Muscle of leg (tissue), 11 donors: Measurements from ENCODE around the gene CX3CL1. TPM values are rescaled to one million over a fixed set of nuclear protein-coding genes. Genes with fewer than 3 reads are reported as not detected.
"Not testable (repeated sequence)": the region's sequence is repeated elsewhere in the genome, so short reads cannot be mapped to it uniquely, and the experiment has no call there.

Source experiments
- DNase-seq: peaks from one replicate; pipeline ENCODE4 v3.0.0; 2013
- H3K27ac ChIP-seq: one replicate; pipeline ENCODE4 v1.5.1; 2013; ENCODE audit warnings: mild to moderate bottlenecking, low read length, control low read depth
- H3K27me3 ChIP-seq: one replicate; pipeline ENCODE4 v1.6.1; 2013; ENCODE audit warnings: low read length; ENCODE audit not compliant: control insufficient read depth, insufficient read depth
- H3K36me3 ChIP-seq: one replicate; pipeline ENCODE4 v1.6.1; 2013; ENCODE audit warnings: low read length; ENCODE audit not compliant: control insufficient read depth, insufficient read depth
- H3K4me1 ChIP-seq: one replicate; pipeline ENCODE4 v1.6.1; 2013; ENCODE audit warnings: low read length; ENCODE audit not compliant: control insufficient read depth, insufficient read depth
- H3K4me3 ChIP-seq: one replicate; pipeline ENCODE4 v1.5.1; 2013; ENCODE audit warnings: low read length, control low read depth
- H3K9me3 ChIP-seq: replicated peaks from 2 replicates; pipeline ENCODE4 v1.6.1; 2013; ENCODE audit warnings: low read depth, low read length; ENCODE audit not compliant: control insufficient read depth
- WGBS: methylation state at CpG from one replicate; pipeline ENCODE4 v1.1.5; 2013; ENCODE audit warnings: missing lambda C conversion rate; ENCODE audit not compliant: insufficient coverage; 5-methylcytosine and 5-hydroxymethylcytosine counted together
- polyA plus RNA-seq, 8 donors: library from polyadenylated mRNA; unstranded; fragments of 120-200 nt; gene quantifications; one replicate each; pipeline versions ENCODE4 v1.2.1 to v1.2.3, GENCODE V29; 2013; ENCODE audit warnings: inconsistent platforms in 1 of 8, low replicate concordance in 1 of 8; ENCODE audit not compliant: insufficient read length in 8 of 8, insufficient read depth in 1 of 8
- total RNA-seq: library from RNA; stranded (reverse); fragments of 120-200 nt; gene quantifications from one replicate; pipeline ENCODE4 v1.2.4, GENCODE V29; 2013

CX3CL1 gene
- total and polyA plus RNA-seq, 9 donors: 2.5 to 7.0 (median 4.8) TPM

GRCh38 chr16:57389087-57389468, 16.8 kb downstream of the CX3CL1 start:
- H3K27ac ChIP-seq: no peak overlapping the region
- DNase-seq: no peak
- H3K27me3 ChIP-seq: no peaks in the 10 kb centered on the region
- 85% methylated on average over 3 of the region's 3 CpGs for WGBS
- no peak overlapping the region for H3K4me3 ChIP-seq
- no peaks in the 10 kb centered on the region for H3K9me3 ChIP-seq
- H3K36me3 ChIP-seq: no peaks in the 10 kb centered on the region
- peaks cover 18% of the 10 kb centered on the region for H3K4me1 ChIP-seq

- 47% methylated on average over 2 of the region's 5 CpGs for WGBS
These were observed 18.5 kb downstream of the CX3CL1 start for GRCh38 chr16:57390636-57391295.

GRCh38 chr16:57391300-57391699, 19.0 kb downstream of the CX3CL1 start:
- Histone ChIP-seq H3K27me3 (no peaks in the 10 kb centered on the region), H3K36me3 (no peaks in the 10 kb centered on the region), H3K9me3 (peaks cover 5% of the 10 kb centered on the region), H3K27ac (no peak overlapping the region), H3K4me1 (peaks cover 10% of the 10 kb centered on the region), H3K4me3 (no peak overlapping the region)
- 40% methylated on average over 2 of the region's 4 CpGs for WGBS
- DNase-seq: no peak

More at GRCh38 chr16:57390636-57391295, 18.5 kb downstream of the CX3CL1 start:
- DNase-seq: peak; percentile 65
- no peaks in the 10 kb centered on the region for H3K36me3 ChIP-seq
- H3K27me3 ChIP-seq: no peaks in the 10 kb centered on the region
- H3K4me3 ChIP-seq: no peak overlapping the region
- H3K4me1 ChIP-seq: peaks cover 12% of the 10 kb centered on the region
- peaks cover 5% of the 10 kb centered on the region for H3K9me3 ChIP-seq
- H3K27ac ChIP-seq: no peak overlapping the region

DNA sequence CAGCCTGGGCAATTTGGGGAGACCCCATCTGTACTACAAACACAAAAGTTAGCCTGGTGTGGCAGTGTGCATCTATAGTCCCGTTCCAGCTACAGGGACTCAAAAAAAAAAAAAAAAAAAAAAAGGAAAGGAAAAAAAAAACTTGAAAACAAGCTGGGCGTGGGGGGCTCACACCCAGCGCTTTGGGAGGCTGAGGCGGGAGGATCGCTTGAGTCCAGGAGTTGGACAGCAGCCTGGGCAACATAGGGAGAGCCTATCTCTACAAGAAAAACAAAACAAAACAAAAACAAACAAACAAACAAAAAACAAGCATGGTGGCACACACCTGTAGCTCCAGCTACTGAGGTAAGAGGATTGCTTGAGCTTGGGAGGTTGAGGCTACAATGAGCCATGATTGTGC, 19.4 kb downstream of the CX3CL1 start:
- Histone ChIP-seq H3K9me3 (peaks cover 5% of the 10 kb centered on the region), H3K4me3 (no peak overlapping the region), H3K4me1 (peaks cover 5% of the 10 kb centered on the region), H3K36me3 (no peaks in the 10 kb centered on the region), H3K27ac (no peak overlapping the region), H3K27me3 (no peaks in the 10 kb centered on the region)
- no CpG with 5 or more reads among the region's 5 CpGs for WGBS
- DNase-seq: no peak

GRCh38 chr16:57392694-57393093, 20.4 kb downstream of the CX3CL1 start:
- Histone ChIP-seq H3K4me1 (peaks cover 2% of the 10 kb centered on the region), H3K36me3 (no peaks in the 10 kb centered on the region), H3K27me3 (no peaks in the 10 kb centered on the region), H3K27ac (no peak overlapping the region), H3K4me3 (no peak overlapping the region), H3K9me3 (peaks cover 5% of the 10 kb centered on the region)
- DNase-seq: no peak
- 100% methylated on average over 1 of the region's 1 CpG for WGBS

DNA sequence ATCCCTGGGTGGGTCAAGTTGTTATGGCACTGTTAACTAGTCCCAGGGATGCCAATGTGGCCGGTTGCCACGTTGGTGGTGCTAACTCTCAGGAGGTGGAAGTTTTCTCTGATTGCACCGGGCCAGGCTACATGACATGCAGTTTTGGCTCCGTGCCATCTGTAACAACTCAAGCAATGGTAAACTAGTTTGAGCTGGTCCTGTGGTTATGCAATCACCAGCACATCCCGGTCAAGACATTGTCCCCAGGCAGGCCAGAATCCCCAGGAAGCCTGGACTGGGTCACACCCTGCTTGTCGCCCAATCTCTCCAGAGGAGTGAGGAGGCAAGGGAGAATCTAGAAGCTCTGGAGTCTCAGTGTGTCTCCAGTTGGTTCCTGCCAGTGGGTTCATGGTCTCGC, 22.2 kb downstream of the CX3CL1 start:
- DNase-seq: no peak
- Histone ChIP-seq H3K27ac (no peak overlapping the region), H3K4me3 (no peak overlapping the region), H3K9me3 (peaks cover 5% of the 10 kb centered on the region), H3K36me3 (no peaks in the 10 kb centered on the region), H3K27me3 (no peaks in the 10 kb centered on the region), H3K4me1 (peaks cover 2% of the 10 kb centered on the region)
- 72% methylated on average over 7 of the region's 7 CpGs for WGBS

- WGBS: 100% methylated on average over 1 of the region's 5 CpGs
- no peaks in the 10 kb centered on the region for H3K36me3 ChIP-seq
- H3K27ac ChIP-seq: no peak overlapping the region
- H3K4me1 ChIP-seq: peaks cover 2% of the 10 kb centered on the region
- H3K4me3 ChIP-seq: no peak overlapping the region
- no peaks in the 10 kb centered on the region for H3K27me3 ChIP-seq
- H3K9me3 ChIP-seq: peaks cover 5% of the 10 kb centered on the region
- DNase-seq: no peak
These were observed 22.7 kb downstream of the CX3CL1 start for GRCh38 chr16:57395026-57395425.

DNA sequence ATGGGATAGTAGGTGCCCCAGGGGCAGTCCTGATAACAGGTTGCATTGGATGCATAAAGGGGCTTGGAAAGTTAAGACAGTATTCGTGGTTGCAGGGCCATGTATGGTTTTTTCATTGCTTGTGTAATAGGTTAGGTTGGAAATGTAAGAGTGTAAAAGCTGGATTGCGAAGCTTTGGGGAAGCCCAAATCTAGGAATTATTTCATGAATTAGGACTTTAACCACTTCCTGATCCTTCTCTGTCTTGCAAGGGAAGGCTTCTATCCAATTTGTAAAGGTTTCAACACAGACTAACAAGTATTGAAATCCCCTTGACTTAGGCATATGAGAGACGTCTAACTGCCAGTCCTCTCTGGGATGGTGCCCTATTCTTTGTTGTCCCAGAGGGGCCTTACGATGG, 24.5 kb downstream of the CX3CL1 start:
- H3K27ac ChIP-seq: no peak overlapping the region
- H3K36me3 ChIP-seq: no peaks in the 10 kb centered on the region
- H3K4me1 ChIP-seq: no peaks in the 10 kb centered on the region
- no peaks in the 10 kb centered on the region for H3K27me3 ChIP-seq
- WGBS: 72% methylated on average over 3 of the region's 4 CpGs
- no peak for DNase-seq
- H3K4me3 ChIP-seq: no peak overlapping the region
- peaks cover 5% of the 10 kb centered on the region for H3K9me3 ChIP-seq

DNA sequence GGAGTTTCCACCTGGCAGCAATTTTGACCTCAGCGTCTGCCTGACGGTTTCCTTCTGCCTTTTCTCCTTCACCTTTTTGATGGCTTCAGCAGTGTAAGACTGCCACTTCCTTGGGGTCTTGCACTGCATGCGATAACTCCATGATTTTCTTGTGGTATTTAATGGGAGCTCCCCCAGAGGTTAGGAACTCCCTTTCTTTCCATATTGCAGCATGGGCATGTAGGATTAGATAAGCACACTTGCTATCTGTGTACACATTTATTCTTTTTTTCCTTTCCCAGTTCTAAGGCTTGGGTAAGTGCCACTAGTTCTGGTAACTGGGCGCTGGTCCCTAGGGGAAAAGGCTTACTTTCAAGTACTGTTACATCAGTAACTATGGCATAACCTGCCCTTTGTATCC, 25.2 kb downstream of the CX3CL1 start:
- not testable (repeated sequence) for H3K27ac ChIP-seq, H3K9me3 ChIP-seq, H3K27me3 ChIP-seq, H3K4me3 ChIP-seq, H3K4me1 ChIP-seq, DNase-seq, H3K36me3 ChIP-seq
- no CpG with 5 or more reads among the region's 4 CpGs for WGBS

DNA sequence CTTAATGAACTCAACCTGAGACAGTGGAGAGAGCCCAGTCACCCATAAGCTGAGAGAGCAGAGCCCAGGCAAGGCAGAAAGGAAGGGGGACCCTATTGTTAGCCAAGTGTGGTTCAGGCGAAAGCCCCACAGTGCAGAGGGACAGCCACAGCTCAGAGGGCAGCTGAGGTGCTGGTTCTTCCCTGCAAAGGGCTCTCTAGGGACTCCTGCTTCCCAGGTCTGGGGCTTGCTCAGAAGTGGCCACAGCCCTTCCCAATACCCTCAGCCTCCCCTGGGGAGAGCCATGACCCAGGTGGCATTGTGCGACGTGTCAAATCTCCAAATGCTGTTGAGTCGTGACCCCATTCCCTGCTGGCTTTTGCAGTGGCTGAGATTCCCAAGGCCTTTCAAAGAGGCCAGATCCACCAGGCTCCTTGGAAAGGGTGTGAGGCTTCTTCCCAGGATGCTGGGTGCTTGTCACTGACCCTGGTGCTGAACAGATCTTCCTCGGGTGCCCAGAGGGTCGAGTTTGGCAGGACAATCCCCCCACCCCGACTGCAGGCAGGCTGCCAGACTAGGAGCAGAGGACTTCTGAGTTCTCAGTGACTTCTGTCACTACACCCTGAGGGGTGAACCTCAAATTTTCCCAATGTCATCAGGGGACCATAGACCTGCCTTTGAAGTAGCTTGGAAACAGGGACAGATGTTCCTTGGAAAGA, 29.8 kb downstream of the CX3CL1 start:
- H3K4me1 ChIP-seq: no peaks in the 10 kb centered on the region
- 43% methylated on average over 7 of the region's 7 CpGs for WGBS

More for the DNA sequence above, 29.8 kb downstream of the CX3CL1 start:
- no peaks in the 10 kb centered on the region for H3K27me3 ChIP-seq
- no peaks in the 10 kb centered on the region for H3K9me3 ChIP-seq
- H3K27ac ChIP-seq: no peak overlapping the region
- H3K36me3 ChIP-seq: no peaks in the 10 kb centered on the region
- H3K4me3 ChIP-seq: no peak overlapping the region
- DNase-seq: no peak
